ENCODE results near the gene TSG101. TPM values are rescaled to one million over a fixed set of nuclear protein-coding genes. Genes with fewer than 3 reads are reported as not detected.

The TSG101 gene, protein sequence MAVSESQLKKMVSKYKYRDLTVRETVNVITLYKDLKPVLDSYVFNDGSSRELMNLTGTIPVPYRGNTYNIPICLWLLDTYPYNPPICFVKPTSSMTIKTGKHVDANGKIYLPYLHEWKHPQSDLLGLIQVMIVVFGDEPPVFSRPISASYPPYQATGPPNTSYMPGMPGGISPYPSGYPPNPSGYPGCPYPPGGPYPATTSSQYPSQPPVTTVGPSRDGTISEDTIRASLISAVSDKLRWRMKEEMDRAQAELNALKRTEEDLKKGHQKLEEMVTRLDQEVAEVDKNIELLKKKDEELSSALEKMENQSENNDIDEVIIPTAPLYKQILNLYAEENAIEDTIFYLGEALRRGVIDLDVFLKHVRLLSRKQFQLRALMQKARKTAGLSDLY
- total RNA-seq, result 39.4 and 45.8 TPM in 2 replicates

GRCh38 chr11:18526521-18527296, at the start of gene TSG101:
TSS of gene TSG101 (minus strand) at chr11:18526942. CDS start at chr11:18526816, 126 bp downstream.

DNA sequence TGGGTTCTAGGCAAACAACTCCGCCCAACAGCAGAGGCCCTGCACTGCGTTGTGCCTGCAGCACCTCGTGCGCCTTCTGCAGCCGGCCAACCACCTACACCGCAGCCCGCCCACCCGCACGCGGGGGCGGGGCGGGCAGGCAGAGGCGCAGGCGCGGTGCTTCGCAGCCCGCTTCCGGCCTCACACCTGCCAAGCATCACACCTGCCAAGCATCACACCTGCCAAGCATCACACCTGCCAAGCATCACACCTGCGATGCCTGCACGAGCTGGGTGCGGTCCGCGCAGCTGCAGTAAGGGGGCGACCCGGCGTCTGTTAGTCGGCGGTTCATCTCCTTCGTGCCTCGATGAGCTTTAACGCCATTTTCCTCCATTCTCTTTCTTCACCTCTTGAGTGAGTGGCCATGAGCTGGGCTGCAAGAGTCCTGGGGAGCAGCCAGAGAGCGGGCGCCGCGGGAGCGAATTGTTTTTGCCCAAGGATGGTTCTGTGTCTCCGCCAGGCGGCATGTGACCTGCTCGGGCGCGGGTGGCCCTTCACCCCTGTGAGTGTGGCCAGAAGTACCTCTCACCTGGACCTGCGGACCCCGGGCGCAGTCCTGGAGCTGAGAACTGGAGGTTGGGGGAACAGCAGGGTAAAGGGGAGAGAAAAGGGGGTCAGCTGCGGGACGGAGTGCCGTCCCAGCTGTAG, 70.9 kb downstream of the TSG101 start, which contains the start of gene LDHAL6A:
LDHAL6A (plus strand) TSS at position 171 of the 687 bp plus-strand sequence. CDS start 825 bp downstream, outside the sequence.

Other genes starting within 250 kb of the TSG101 start
- gene HPS5, start 204.8 kb downstream of the TSG101 start, total RNA-seq, result 32.2 and 36.2 TPM in 2 replicates
- 47.4 and 48.7 TPM in 2 replicates for gene GTF2H1, start 204.4 kb downstream of the TSG101 start, total RNA-seq
- 446 and 1,246 TPM in 2 replicates for gene LDHA, start 132.4 kb downstream of the TSG101 start, total RNA-seq
- 0.09 and 0.36 TPM in 2 replicates for gene LDHC, start 114.6 kb downstream of the TSG101 start, total RNA-seq
- not detected in 2 replicates for gene LDHAL6A, start 71.1 kb downstream of the TSG101 start, total RNA-seq
- 19.0 and 19.2 TPM in 2 replicates for gene UEVLD, start 61.8 kb upstream of the TSG101 start, total RNA-seq
- gene MISFA, start 72.8 kb upstream of the TSG101 start, total RNA-seq, result 0.54 and 1.1 TPM in 2 replicates
- 11.5 and 13.6 TPM in 2 replicates for gene SPTY2D1, start 107.4 kb upstream of the TSG101 start, total RNA-seq
- gene TMEM86A, start 171.8 kb upstream of the TSG101 start, total RNA-seq, result 1.1 and 1.3 TPM in 2 replicates
- not detected in 2 replicates for gene IGSF22, start 199.2 kb upstream of the TSG101 start, total RNA-seq

Data from endothelial cell of coronary artery (primary cell).